Esophagus muscularis mucosa (tissue), 4 donors: ENCODE data around the gene ZNF90.

Experiments
- CTCF ChIP-seq, 3 experiments: fragments of 200-600 bp in 2 of 3; fragments of 450-650 bp in 1 of 3; sonication (generic) in 2 of 3; IDR thresholded peaks; one replicate each; pipeline ENCODE4 v1.5.1; 2017 to 2019; ENCODE audit warnings: antibody characterized with exemption in 3 of 3, mild to moderate bottlenecking in 2 of 3, moderate library complexity in 1 of 3
- EP300 ChIP-seq: sonication (generic); formaldehyde crosslinking; IDR thresholded peaks from one replicate; pipeline ENCODE4 v1.6.1; 2017; ENCODE audit warnings: antibody characterized with exemption
- POLR2A ChIP-seq: fragments of 450-650 bp; IDR thresholded peaks from one replicate; pipeline ENCODE4 v1.6.1; 2017; ENCODE audit warnings: antibody characterized with exemption, moderate library complexity, mild to moderate bottlenecking, low read depth

- TF ChIP-seq CTCF (IDR thresholded peaks at IDR 0.05) (no peak), POLR2A (no peak), EP300 (no peak)
Measured at GRCh38 chr19:20028611-20029010, 49.2 kb upstream of the ZNF90 start.
